HepG2 (cell line): ENCODE results near the gene ARHGEF3. TPM values are rescaled to one million over a fixed set of nuclear protein-coding genes. Genes with fewer than 3 reads are reported as not detected.

Source experiments
- AGO1 ChIP-seq: fragments of 200-400 bp; formaldehyde crosslinking; IDR thresholded peaks from 2 replicates; pipeline ENCODE4 v1.6.1; 2017; ENCODE audit warnings: mild to moderate bottlenecking, low read depth, low read length, moderate library complexity; ENCODE audit not compliant: poor library complexity, severe bottlenecking
- AKAP8 ChIP-seq: sonication (generic); formaldehyde crosslinking; IDR thresholded peaks from 2 replicates; pipeline ENCODE4 v1.5.1; 2020; ENCODE audit warnings: mild to moderate bottlenecking, missing genetic modification reagents
- BRD4 ChIP-seq: sonication (generic); formaldehyde crosslinking; IDR thresholded peaks from 2 replicates; pipeline ENCODE4 v1.4.0; 2020; ENCODE audit warnings: missing genetic modification reagents
- DBP ChIP-seq: sonication (generic); formaldehyde crosslinking; IDR thresholded peaks from 2 replicates; pipeline ENCODE4 v1.4.0; 2020; ENCODE audit warnings: missing genetic modification reagents; ENCODE audit errors: not compliant biosample characterization
- ELF4 ChIP-seq: sonication (generic); formaldehyde crosslinking; IDR thresholded peaks from 2 replicates; pipeline ENCODE4 v1.5.0; 2020; ENCODE audit warnings: missing genetic modification reagents, mild to moderate bottlenecking, moderate library complexity, borderline replicate concordance
- GPBP1L1 ChIP-seq: sonication (generic); formaldehyde crosslinking; IDR thresholded peaks from 2 replicates; pipeline ENCODE4 v1.5.0; 2020; ENCODE audit warnings: mild to moderate bottlenecking, missing genetic modification reagents
- GPN1 ChIP-seq: sonication (generic); formaldehyde crosslinking; IDR thresholded peaks from 2 replicates; pipeline ENCODE4 v1.5.1; 2020; ENCODE audit warnings: missing genetic modification reagents, borderline replicate concordance
- HOXA7 ChIP-seq: sonication (generic); formaldehyde crosslinking; IDR thresholded peaks from 2 replicates; pipeline ENCODE4 v1.8.1; 2022; ENCODE audit warnings: mild to moderate bottlenecking, missing genetic modification reagents, moderate library complexity
- IKZF1 ChIP-seq: fragments of 450-650 bp; IDR thresholded peaks from 2 replicates; pipeline ENCODE4 v1.7.1; 2016
- JDP2 ChIP-seq: sonication (generic); formaldehyde crosslinking; IDR thresholded peaks from 2 replicates; pipeline ENCODE4 v1.8.1; 2022; ENCODE audit warnings: missing genetic modification reagents, borderline replicate concordance
- MAFG ChIP-seq: sonication (generic); formaldehyde crosslinking; IDR thresholded peaks from 2 replicates; pipeline ENCODE4 v1.5.1; 2020; ENCODE audit warnings: mild to moderate bottlenecking, missing genetic modification reagents
- MATR3 ChIP-seq: sonication (generic); formaldehyde crosslinking; IDR thresholded peaks from 2 replicates; pipeline ENCODE4 v1.4.0; 2020; ENCODE audit warnings: missing genetic modification reagents
- NFE2L1 ChIP-seq: sonication (generic); formaldehyde crosslinking; IDR thresholded peaks from 2 replicates; pipeline ENCODE4 v1.4.0; 2020; ENCODE audit warnings: missing genetic modification reagents, mild to moderate bottlenecking, borderline replicate concordance
- NFRKB ChIP-seq: fragments of 450-650 bp; IDR thresholded peaks from 2 replicates; pipeline ENCODE4 v1.6.1; 2017
- POGZ ChIP-seq: sonication (generic); formaldehyde crosslinking; IDR thresholded peaks from 2 replicates; pipeline ENCODE4 v1.4.0; 2020; ENCODE audit warnings: mild to moderate bottlenecking, missing genetic modification reagents
- PTBP1 ChIP-seq: fragments of 200-400 bp; formaldehyde crosslinking; IDR thresholded peaks from 2 replicates; pipeline ENCODE4 v1.6.1; 2018; ENCODE audit warnings: low read length, low read depth; ENCODE audit not compliant: poor library complexity, severe bottlenecking
- TERF1 ChIP-seq: sonication (generic); formaldehyde crosslinking; IDR thresholded peaks from 2 replicates; pipeline ENCODE4 v1.8.0; 2022; ENCODE audit warnings: mild to moderate bottlenecking, missing genetic modification reagents, moderate library complexity
- ZFP91 ChIP-seq: sonication (generic); formaldehyde crosslinking; IDR thresholded peaks from 2 replicates; pipeline ENCODE4 v1.9.0; 2022; ENCODE audit warnings: missing genetic modification reagents, mild to moderate bottlenecking, borderline replicate concordance
- ZNF264 ChIP-seq: sonication (generic); formaldehyde crosslinking; IDR thresholded peaks from 2 replicates; pipeline ENCODE4 v1.4.0; 2020; ENCODE audit warnings: missing genetic modification reagents
- ZNF296 ChIP-seq: sonication (generic); formaldehyde crosslinking; conservative IDR thresholded peaks from 2 replicates; pipeline ENCODE4 v1.5.0; 2020; ENCODE audit warnings: mild to moderate bottlenecking, missing genetic modification reagents
- ZNF337 ChIP-seq: sonication (generic); formaldehyde crosslinking; IDR thresholded peaks from 2 replicates; pipeline ENCODE4 v1.5.1; 2020; ENCODE audit warnings: missing genetic modification reagents, low read depth, mild to moderate bottlenecking, borderline replicate concordance
- ZNF343 ChIP-seq: sonication (generic); formaldehyde crosslinking; IDR thresholded peaks from 2 replicates; pipeline ENCODE4 v1.4.0; 2020; ENCODE audit warnings: mild to moderate bottlenecking, missing genetic modification reagents
- ZNF354B ChIP-seq: sonication (generic); formaldehyde crosslinking; IDR thresholded peaks from 2 replicates; pipeline ENCODE4 v1.8.0; 2022; ENCODE audit warnings: mild to moderate bottlenecking, missing genetic modification reagents
- ZNF468 ChIP-seq: sonication (generic); formaldehyde crosslinking; IDR thresholded peaks from 2 replicates; pipeline ENCODE4 v1.8.0; 2022; ENCODE audit warnings: mild to moderate bottlenecking, moderate library complexity, missing genetic modification reagents
- ZNF713 ChIP-seq: sonication (generic); formaldehyde crosslinking; IDR thresholded peaks from 2 replicates; pipeline ENCODE4 v1.4.0; 2020; ENCODE audit warnings: mild to moderate bottlenecking, missing genetic modification reagents
- ZNF816 ChIP-seq: sonication (generic); formaldehyde crosslinking; IDR thresholded peaks from 2 replicates; pipeline ENCODE4 v1.8.0; 2022; ENCODE audit warnings: missing genetic modification reagents, mild to moderate bottlenecking, borderline replicate concordance
- ZSCAN25 ChIP-seq: sonication (generic); formaldehyde crosslinking; IDR thresholded peaks from 2 replicates; pipeline ENCODE4 v1.8.0; 2022; ENCODE audit warnings: mild to moderate bottlenecking, missing genetic modification reagents
- polyA plus RNA-seq, 8 experiments: library from polyadenylated mRNA; depleted of rRNA in 3 of 8; stranded (reverse) in 7 of 8; unstranded in 1 of 8; fragments of >200 nt; fragmentation: Illumina TruSeq in 4 of 8; extraction: Trizol in 4 of 8; gene quantifications; 2 replicates each; pipeline versions ENCODE4 v1.2.1 to v1.2.3, GENCODE V29; 2011 to 2016; ENCODE audit warnings: low read depth in 4 of 8, missing spikeins in 1 of 8, mixed read lengths in 1 of 8; ENCODE audit not compliant: insufficient read depth in 1 of 8
- total RNA-seq, 5 experiments: library from RNA; depleted of rRNA; stranded (reverse); fragments of >200 nt; fragmentation: Illumina TruSeq; extraction: Trizol; gene quantifications; 2 replicates each; pipeline ENCODE4 v1.2.3, GENCODE V29; 2016; ENCODE audit warnings: low read depth in 1 of 5

Gene ARHGEF3
- total and polyA plus RNA-seq, 2 of the 13 experiments (the other 11 are each of a cell fraction or from before 2014, with no cell fraction given), result 14.8 to 23.1 TPM

- TF ChIP-seq DBP (CRISPR knock-in tag), result no peak
- peak; percentile 92 for TF ChIP-seq ELF4
- TF ChIP-seq TERF1, result no peak
- TF ChIP-seq ZNF354B (CRISPR knock-in tag), result no peak
- no peak for TF ChIP-seq PTBP1
- peak; percentile 84; the same call in 1 of the 2 replicates for TF ChIP-seq ZNF343 (CRISPR knock-in tag)
- no peak for TF ChIP-seq AKAP8 (CRISPR knock-in tag)
- no peak for TF ChIP-seq NFRKB
- TF ChIP-seq ZNF337 (CRISPR knock-in tag), result no peak
- TF ChIP-seq GPBP1L1 (CRISPR knock-in tag), result no peak
- no peak for TF ChIP-seq ZNF713
- TF ChIP-seq AGO1, result no peak
- peak; percentile 74; the same call in 1 of the 2 replicates for TF ChIP-seq ZNF816 (CRISPR knock-in tag)
- TF ChIP-seq ZNF264, result no peak
- peak; percentile 3; the same call in 1 of the 2 replicates for TF ChIP-seq MAFG (CRISPR knock-in tag)
- no peak for TF ChIP-seq JDP2 (CRISPR knock-in tag)
- no peak for TF ChIP-seq ZSCAN25 (CRISPR knock-in tag)
- peak; percentile 71 for TF ChIP-seq POGZ (CRISPR knock-in tag)
- peak; percentile 76; the same call in 1 of the 2 replicates for TF ChIP-seq ZNF468 (CRISPR knock-in tag)
- no peak for TF ChIP-seq IKZF1
- peak; percentile 61; the same call in 1 of the 2 replicates for TF ChIP-seq ZFP91 (CRISPR knock-in tag)
- TF ChIP-seq BRD4 (CRISPR knock-in tag), result peak; percentile 14; the same call in 1 of the 2 replicates
- TF ChIP-seq HOXA7, result no peak
- no peak for TF ChIP-seq GPN1 (CRISPR knock-in tag)
- TF ChIP-seq NFE2L1 (CRISPR knock-in tag), result no peak
- peak; percentile 81 for TF ChIP-seq ZNF296 (CRISPR knock-in tag)
- TF ChIP-seq MATR3 (CRISPR knock-in tag), result no peak
Observed at GRCh38 chr3:56683122-56683817, 118.5 kb downstream of the ARHGEF3 start, which contains the start of gene TASOR (continued).
